Endothelial cell (in vitro differentiated cells): ENCODE results near the gene HCN4. TPM values are rescaled to one million over a fixed set of nuclear protein-coding genes. Genes with fewer than 3 reads are reported as not detected.

Experiments
- DNase-seq: peaks from one replicate; pipeline ENCODE4 v3.0.0; 2021; ENCODE audit warnings: low spot score
- H3K27ac Mint-ChIP-seq: one replicate; pipeline ENCODE4 v1.8.0; 2021; ENCODE audit warnings: mixed read lengths, inconsistent platforms; ENCODE audit not compliant: unreplicated experiment
- H3K27me3 Mint-ChIP-seq: one replicate; pipeline ENCODE4 v1.8.0; 2021; ENCODE audit warnings: mild to moderate bottlenecking, moderate library complexity, mixed read lengths, inconsistent platforms; ENCODE audit not compliant: unreplicated experiment
- H3K36me3 Mint-ChIP-seq: one replicate; pipeline ENCODE4 v1.8.0; 2021; ENCODE audit warnings: mild to moderate bottlenecking, low read depth, mixed read lengths, inconsistent platforms; ENCODE audit not compliant: unreplicated experiment
- H3K4me1 Mint-ChIP-seq: one replicate; pipeline ENCODE4 v1.8.0; 2021; ENCODE audit warnings: mild to moderate bottlenecking, mixed read lengths, inconsistent platforms; ENCODE audit not compliant: unreplicated experiment
- H3K4me3 Mint-ChIP-seq: one replicate; pipeline ENCODE4 v1.8.0; 2021; ENCODE audit warnings: mild to moderate bottlenecking, mixed read lengths, inconsistent platforms; ENCODE audit not compliant: unreplicated experiment
- H3K9me3 Mint-ChIP-seq: one replicate; pipeline ENCODE4 v1.8.0; 2021; ENCODE audit warnings: mixed read lengths, inconsistent platforms; ENCODE audit not compliant: unreplicated experiment
- total RNA-seq: library from RNA; stranded (reverse); fragmentation: NEBNext Ultra II Directional; extraction: Animal tissue kit (Norgen Biotek cat#: 25700); gene quantifications from one replicate; pipeline ENCODE4 v1.2.1, GENCODE V29; 2021; ENCODE audit not compliant: unreplicated experiment
- TF ChIP-seq, protein P1 (sequence below): fragments of 200-600 bp; sonication (generic); IDR thresholded peaks from one replicate; pipeline ENCODE4 v1.5.0; 2021; ENCODE audit warnings: antibody characterized with exemption; ENCODE audit not compliant: unreplicated experiment

Gene HCN4
- total RNA-seq, 1 donor from 2014 or later, result 0.54 TPM

DNA sequence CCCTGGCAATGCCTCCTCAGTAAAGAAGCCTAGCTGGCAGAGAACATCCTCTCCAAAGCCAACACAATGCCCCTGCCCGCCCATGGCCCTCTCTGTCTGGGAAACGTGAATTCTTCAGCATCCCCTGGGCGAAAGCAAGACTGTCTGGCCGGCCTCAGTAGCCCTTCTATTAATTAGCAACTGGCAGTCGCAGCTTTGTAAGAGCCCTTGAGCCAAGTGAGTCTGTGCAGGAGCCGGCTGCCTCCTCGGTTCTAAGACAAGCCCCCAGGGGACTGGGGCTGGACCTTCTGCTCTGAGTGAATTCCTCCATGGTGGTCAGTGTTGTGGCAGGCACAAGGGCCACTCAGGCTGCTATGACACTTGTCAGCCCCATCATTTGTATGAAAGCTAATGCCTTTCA lies 7.4 kb downstream of the HCN4 start:
- Mint-ChIP-seq H3K4me1 (peaks cover 16% of the 10 kb centered on the region), H3K27me3 (peaks cover 3% of the 10 kb centered on the region), H3K4me3 (no peak overlapping the region), H3K36me3 (peaks cover 3% of the 10 kb centered on the region), H3K9me3 (no peaks in the 10 kb centered on the region), H3K27ac (no peak overlapping the region)
- DNase-seq, result no peak
- TF ChIP-seq, protein P1, sequence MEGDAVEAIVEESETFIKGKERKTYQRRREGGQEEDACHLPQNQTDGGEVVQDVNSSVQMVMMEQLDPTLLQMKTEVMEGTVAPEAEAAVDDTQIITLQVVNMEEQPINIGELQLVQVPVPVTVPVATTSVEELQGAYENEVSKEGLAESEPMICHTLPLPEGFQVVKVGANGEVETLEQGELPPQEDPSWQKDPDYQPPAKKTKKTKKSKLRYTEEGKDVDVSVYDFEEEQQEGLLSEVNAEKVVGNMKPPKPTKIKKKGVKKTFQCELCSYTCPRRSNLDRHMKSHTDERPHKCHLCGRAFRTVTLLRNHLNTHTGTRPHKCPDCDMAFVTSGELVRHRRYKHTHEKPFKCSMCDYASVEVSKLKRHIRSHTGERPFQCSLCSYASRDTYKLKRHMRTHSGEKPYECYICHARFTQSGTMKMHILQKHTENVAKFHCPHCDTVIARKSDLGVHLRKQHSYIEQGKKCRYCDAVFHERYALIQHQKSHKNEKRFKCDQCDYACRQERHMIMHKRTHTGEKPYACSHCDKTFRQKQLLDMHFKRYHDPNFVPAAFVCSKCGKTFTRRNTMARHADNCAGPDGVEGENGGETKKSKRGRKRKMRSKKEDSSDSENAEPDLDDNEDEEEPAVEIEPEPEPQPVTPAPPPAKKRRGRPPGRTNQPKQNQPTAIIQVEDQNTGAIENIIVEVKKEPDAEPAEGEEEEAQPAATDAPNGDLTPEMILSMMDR, result no peak

- H3K4me1 Mint-ChIP-seq, result peaks cover 22% of the 10 kb centered on the region
- H3K36me3 Mint-ChIP-seq, result no peaks in the 10 kb centered on the region
- peaks cover 2% of the 10 kb centered on the region for H3K27me3 Mint-ChIP-seq
- TF ChIP-seq, protein P1, result no peak
- no peak overlapping the region for H3K4me3 Mint-ChIP-seq
- DNase-seq, result no peak
- no peak overlapping the region for H3K27ac Mint-ChIP-seq
- H3K9me3 Mint-ChIP-seq, result no peaks in the 10 kb centered on the region
Measured at GRCh38 chr15:73359651-73360050, 9.1 kb downstream of the HCN4 start.

DNA sequence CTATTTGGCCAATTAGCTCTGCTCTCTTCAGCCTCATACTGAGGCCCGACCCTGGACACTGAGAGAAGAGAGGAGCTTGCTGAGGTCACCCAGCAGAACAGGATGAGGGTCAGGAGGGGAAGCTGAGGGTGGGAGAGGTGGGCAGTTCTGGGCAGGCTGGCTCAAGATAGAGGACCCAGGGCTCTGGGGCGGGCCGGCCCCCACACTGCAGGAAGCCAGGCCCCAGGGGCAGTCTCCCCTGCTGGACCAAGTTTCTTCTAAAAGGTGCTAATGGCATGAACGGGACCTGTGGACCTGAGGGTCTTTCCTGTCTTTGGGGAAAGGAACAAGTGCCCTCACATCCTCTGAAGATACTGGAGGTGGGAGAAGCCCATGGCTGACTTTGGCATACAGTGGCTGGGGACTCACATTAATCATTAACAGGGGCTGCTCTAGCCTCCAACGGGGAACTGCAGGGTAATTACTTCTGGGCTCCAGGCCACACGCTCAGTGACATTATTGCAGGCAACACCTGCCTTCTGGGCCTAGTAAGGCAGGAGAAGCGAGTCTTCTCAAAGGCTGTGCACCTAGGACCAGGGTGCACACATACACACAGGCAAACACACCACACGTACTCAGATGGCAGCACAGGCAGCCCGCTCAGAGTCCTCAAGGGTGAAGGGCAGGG lies 10.6 kb downstream of the HCN4 start:
- peaks cover 15% of the 10 kb centered on the region for H3K4me1 Mint-ChIP-seq
- no peak for DNase-seq
- no peaks in the 10 kb centered on the region for H3K9me3 Mint-ChIP-seq
- H3K27ac Mint-ChIP-seq, result no peak overlapping the region
- no peaks in the 10 kb centered on the region for H3K27me3 Mint-ChIP-seq
- H3K36me3 Mint-ChIP-seq, result no peaks in the 10 kb centered on the region
- H3K4me3 Mint-ChIP-seq, result no peak overlapping the region
- TF ChIP-seq, protein P1, result no peak

DNA sequence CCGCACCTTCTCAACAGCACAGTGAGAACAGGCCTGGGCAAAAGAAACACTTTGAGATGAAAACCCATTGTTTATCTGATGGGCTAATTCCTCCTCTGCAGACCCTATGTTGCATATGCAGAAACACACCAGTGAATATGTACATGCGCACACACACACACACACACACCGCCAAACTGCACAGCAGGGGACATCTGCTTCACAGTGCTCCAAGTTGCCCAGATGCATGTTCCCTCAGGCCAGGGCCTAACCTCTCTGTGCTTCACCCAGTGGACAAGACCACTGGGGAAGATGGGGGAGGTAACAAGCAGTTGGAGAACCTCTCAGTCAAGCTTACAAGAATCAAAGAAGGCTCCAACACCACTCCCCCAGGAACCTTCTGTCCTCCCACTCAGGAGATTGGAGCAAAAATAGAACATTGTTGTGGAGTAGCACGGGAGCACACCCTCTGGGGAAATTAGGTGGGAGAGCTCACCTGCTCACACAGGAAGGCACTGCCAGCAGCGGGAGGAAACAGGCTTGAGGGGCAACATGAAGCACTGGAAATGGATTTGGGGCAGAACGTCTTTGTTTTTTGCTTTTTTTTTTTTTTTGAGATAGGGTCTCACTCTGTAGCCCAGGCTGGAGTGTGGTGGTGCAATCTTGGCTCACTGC lies 13.0 kb downstream of the HCN4 start:
- Mint-ChIP-seq H3K27me3 (no peaks in the 10 kb centered on the region), H3K9me3 (no peaks in the 10 kb centered on the region), H3K4me3 (no peak overlapping the region), H3K4me1 (peaks cover 15% of the 10 kb centered on the region), H3K27ac (no peak overlapping the region), H3K36me3 (no peaks in the 10 kb centered on the region)
- DNase-seq, result no peak
- TF ChIP-seq, protein P1, result no peak

GRCh38 chr15:73354241-73354640 lies 14.5 kb downstream of the HCN4 start:
- Mint-ChIP-seq H3K9me3 (no peaks in the 10 kb centered on the region), H3K4me3 (no peak overlapping the region), H3K27me3 (no peaks in the 10 kb centered on the region), H3K27ac (no peak overlapping the region), H3K36me3 (no peaks in the 10 kb centered on the region), H3K4me1 (peaks cover 15% of the 10 kb centered on the region)
- TF ChIP-seq, protein P1, result no peak
- no peak for DNase-seq
